Cardiac muscle cell (in vitro differentiated cells and primary cell): Measurements from ENCODE around the gene TMEM35A. TPM values are rescaled to one million over a fixed set of nuclear protein-coding genes. Genes with fewer than 3 reads are reported as not detected.
A peak's percentile ranks its signal among the peaks of the same experiment; 100 is the strongest.

Source experiments
- DNase-seq, 2 donors: peaks; one replicate each; pipeline versions ENCODE4 v3.0.0 to v3.0.0-alpha.2; 2010 to 2017; ENCODE audit warnings: low read depth in 1 of 2, low spot score in 1 of 2
- H3K27ac ChIP-seq: fragments of 200-600 bp; sonication (generic); 2 replicates; pipeline ENCODE4 v1.5.1; 2016
- H3K27me3 ChIP-seq: fragments of 200-600 bp; sonication (generic); 2 replicates; pipeline ENCODE4 v1.6.0; 2016; ENCODE audit warnings: control low read depth
- H3K36me3 ChIP-seq: fragments of 200-600 bp; sonication (generic); 2 replicates; pipeline ENCODE4 v1.5.1; 2016; ENCODE audit warnings: control low read depth
- H3K4me1 ChIP-seq: fragments of 200-600 bp; sonication (generic); 2 replicates; pipeline ENCODE4 v1.8.1; 2017; ENCODE audit warnings: low read depth, mild to moderate bottlenecking, mixed run types
- H3K4me3 ChIP-seq: fragments of 200-600 bp; sonication (generic); 2 replicates; pipeline ENCODE4 v1.5.1; 2016; ENCODE audit warnings: mild to moderate bottlenecking
- H3K9me3 ChIP-seq: fragments of 200-600 bp; sonication (generic); 2 replicates; pipeline ENCODE4 v1.5.1; 2017; ENCODE audit warnings: low read depth, mild to moderate bottlenecking, control low read depth
- CTCF ChIP-seq: IDR thresholded peaks from 2 replicates; pipeline ENCODE4 v1.5.1; 2012; ENCODE audit warnings: low read depth, mild to moderate bottlenecking, low read length
- polyA plus RNA-seq: library from polyadenylated mRNA; unstranded; fragments of >200 nt; fragmentation: Nextera tagmentation; extraction: Ambion mirVana; gene quantifications from 2 replicates; pipeline ENCODE4 v1.2.1, GENCODE V29; 2016
- total RNA-seq: library from RNA; depleted of rRNA; stranded (reverse); fragments of >200 nt; gene quantifications from 2 replicates; pipeline ENCODE4 v1.2.3, GENCODE V29; 2016

The TMEM35A gene
- total and polyA plus RNA-seq, 2 experiments from 2014 or later, result 7.2 to 10.2 TPM

GRCh38 chrX:101117701-101118100, 39.0 kb downstream of the TMEM35A start:
- Histone ChIP-seq H3K27ac (no peak overlapping the region), H3K4me3 (no peak overlapping the region), H3K36me3 (no peaks in the 10 kb centered on the region), H3K9me3 (no peaks in the 10 kb centered on the region), H3K4me1 (no peaks in the 10 kb centered on the region), H3K27me3 (no peaks in the 10 kb centered on the region)
- TF ChIP-seq CTCF, result no peak
- DNase-seq, result peak in 1 of 2 donors; percentile 17

GRCh38 chrX:101136235-101136634, 57.6 kb downstream of the TMEM35A start:
- no peak overlapping the region for H3K4me3 ChIP-seq
- no peaks in the 10 kb centered on the region for H3K4me1 ChIP-seq
- H3K27me3 ChIP-seq, result no peaks in the 10 kb centered on the region
- TF ChIP-seq CTCF, result no peak
- H3K27ac ChIP-seq, result no peak overlapping the region
- H3K36me3 ChIP-seq, result no peaks in the 10 kb centered on the region
- no peak for DNase-seq
- no peaks in the 10 kb centered on the region for H3K9me3 ChIP-seq

Other genes with a start within 250 kb of the TMEM35A start
- 1.5 and 3.1 TPM in 2 replicates for gene NOX1, start 204.5 kb upstream of the TMEM35A start, total RNA-seq
- 6.4 and 6.7 TPM in 2 replicates for gene NOX1, start 204.5 kb upstream of the TMEM35A start, polyA plus RNA-seq
- gene XKRX, start 150.0 kb upstream of the TMEM35A start, total RNA-seq, result 2.4 and 3.4 TPM in 2 replicates
- 0.89 and 1.1 TPM in 2 replicates for gene XKRX, start 150.0 kb upstream of the TMEM35A start, polyA plus RNA-seq
- 0.54 TPM in 1 of 2 replicates, not detected in the other for gene ARL13A, start 109.2 kb upstream of the TMEM35A start, total RNA-seq
- gene ARL13A, start 109.2 kb upstream of the TMEM35A start, polyA plus RNA-seq, result not detected in 2 replicates
- gene TRMT2B, start 26.8 kb upstream of the TMEM35A start, total RNA-seq, result 14.5 and 18.7 TPM in 2 replicates
- 13.7 and 14.0 TPM in 2 replicates for gene TRMT2B, start 26.8 kb upstream of the TMEM35A start, polyA plus RNA-seq
- 1.9 and 6.7 TPM in 2 replicates for gene CENPI, start 19.3 kb downstream of the TMEM35A start, total RNA-seq
- 1.1 and 2.4 TPM in 2 replicates for gene CENPI, start 19.3 kb downstream of the TMEM35A start, polyA plus RNA-seq
- gene DRP2, start 140.9 kb downstream of the TMEM35A start, total RNA-seq, result 1.1 and 1.3 TPM in 2 replicates
- gene DRP2, start 140.9 kb downstream of the TMEM35A start, polyA plus RNA-seq, result 0.20 and 0.31 TPM in 2 replicates
- not detected in 2 replicates for gene TAF7L, start 212.5 kb downstream of the TMEM35A start, total RNA-seq
- 0.27 TPM in 1 of 2 replicates, not detected in the other for gene TAF7L, start 212.5 kb downstream of the TMEM35A start, polyA plus RNA-seq